Activated naive CD4-positive, alpha-beta T cell treated with anti-CD3 and anti-CD28 coated beads for 36 hours (primary cell): ENCODE data around the gene ATRX. TPM values are rescaled to one million over a fixed set of nuclear protein-coding genes. Genes with fewer than 3 reads are reported as not detected.
"Not testable (repeated sequence)": the region's sequence is repeated elsewhere in the genome, so short reads cannot be mapped to it uniquely, and the experiment has no call there.

Source experiments
- CTCF ChIA-PET: fragments of 350-600 bp; sonication (Branson Sonifier 250); formaldehyde crosslinking; loops from one replicate; lab custom pipeline; 2021; ENCODE audit warnings: antibody characterized with exemption; lab: Charles Lee
- DNase-seq: peaks from one replicate; pipeline ENCODE4 v3.0.0-alpha.2; 2020
- H3K27ac Mint-ChIP-seq: one replicate; pipeline ENCODE4 v1.8.0; 2021; ENCODE audit warnings: mild to moderate bottlenecking, mixed read lengths
- H3K27me3 Mint-ChIP-seq: one replicate; pipeline ENCODE4 v1.8.0; 2021; ENCODE audit warnings: low read depth, mixed read lengths
- H3K36me3 Mint-ChIP-seq: one replicate; pipeline ENCODE4 v1.8.0; 2021; ENCODE audit warnings: low read depth, mixed read lengths
- H3K4me1 Mint-ChIP-seq: one replicate; pipeline ENCODE4 v1.8.0; 2021; ENCODE audit warnings: low read depth, mixed read lengths
- H3K4me3 Mint-ChIP-seq: one replicate; pipeline ENCODE4 v1.8.0; 2021; ENCODE audit warnings: mild to moderate bottlenecking, moderate library complexity, mixed read lengths
- H3K9me3 Mint-ChIP-seq: one replicate; pipeline ENCODE4 v1.8.0; 2021; ENCODE audit warnings: mixed read lengths
- intact Hi-C: fragments of 100-400 bp; cut with micrococcal nuclease; formaldehyde crosslinking; loops from one replicate; pipeline ENCODE4 v1.15.1; 2023
- total RNA-seq, 2 experiments: library from RNA; stranded (reverse); gene quantifications; one replicate each; pipeline ENCODE4 v1.2.3, GENCODE V29; 2021

ATRX gene
- total RNA-seq, 2 experiments from 2014 or later = 49.2 to 49.9 TPM

GRCh38 chrX:77723681-77724080 lies 62.3 kb downstream of the ATRX start:
- intact Hi-C loops = no loop called here
- no peak overlapping the region for H3K27ac Mint-ChIP-seq
- no peak overlapping the region for H3K4me3 Mint-ChIP-seq
- DNase-seq = no peak
- peaks cover 19% of the 10 kb centered on the region for H3K36me3 Mint-ChIP-seq
- H3K9me3 Mint-ChIP-seq = peaks cover 10% of the 10 kb centered on the region
- no peaks in the 10 kb centered on the region for H3K27me3 Mint-ChIP-seq
- CTCF ChIA-PET = no interaction called here
- peaks cover 33% of the 10 kb centered on the region for H3K4me1 Mint-ChIP-seq

GRCh38 chrX:77719388-77719787 lies 66.6 kb downstream of the ATRX start:
- H3K9me3 Mint-ChIP-seq = peaks cover 4% of the 10 kb centered on the region
- no peak overlapping the region for H3K27ac Mint-ChIP-seq
- peaks cover 11% of the 10 kb centered on the region for H3K36me3 Mint-ChIP-seq
- CTCF ChIA-PET = no interaction called here
- H3K4me1 Mint-ChIP-seq = peaks cover 34% of the 10 kb centered on the region
- no peaks in the 10 kb centered on the region for H3K27me3 Mint-ChIP-seq
- intact Hi-C loops = no loop called here
- DNase-seq = no peak
- no peak overlapping the region for H3K4me3 Mint-ChIP-seq

- CTCF ChIA-PET = interaction anchor here (0.6 kb wide), 1 partner anchor 14 kb away, joined by 3 read pairs; no protein-coding TSS in a partner anchor
- intact Hi-C loops = no loop called here
Measured at GRCh38 chrX:77704881-77705280, 81.1 kb downstream of the ATRX start.

GRCh38 chrX:77698242-77698641 lies 87.8 kb downstream of the ATRX start:
- no peaks in the 10 kb centered on the region for H3K9me3 Mint-ChIP-seq
- CTCF ChIA-PET = no interaction called here
- no peak overlapping the region for H3K4me3 Mint-ChIP-seq
- H3K4me1 Mint-ChIP-seq = peaks cover 18% of the 10 kb centered on the region
- no peaks in the 10 kb centered on the region for H3K27me3 Mint-ChIP-seq
- H3K36me3 Mint-ChIP-seq = peaks cover 8% of the 10 kb centered on the region
- DNase-seq = no peak
- no peak overlapping the region for H3K27ac Mint-ChIP-seq
- intact Hi-C loops = no loop called here

More at GRCh38 chrX:77704881-77705280, 81.1 kb downstream of the ATRX start:
- peaks cover 14% of the 10 kb centered on the region for H3K36me3 Mint-ChIP-seq
- no peaks in the 10 kb centered on the region for H3K9me3 Mint-ChIP-seq
- H3K4me1 Mint-ChIP-seq = peaks cover 8% of the 10 kb centered on the region
- H3K4me3 Mint-ChIP-seq = no peak overlapping the region
- no peaks in the 10 kb centered on the region for H3K27me3 Mint-ChIP-seq
- H3K27ac Mint-ChIP-seq = no peak overlapping the region
- DNase-seq = no peak

- peaks cover 9% of the 10 kb centered on the region for H3K4me1 Mint-ChIP-seq
Measured at GRCh38 chrX:77694491-77694890, 91.5 kb downstream of the ATRX start.

GRCh38 chrX:77693594-77693993 lies 92.4 kb downstream of the ATRX start:
- DNase-seq = no peak
- CTCF ChIA-PET = no interaction called here
- H3K36me3 Mint-ChIP-seq = peaks cover 5% of the 10 kb centered on the region
- H3K4me3 Mint-ChIP-seq = no peak overlapping the region
- H3K27ac Mint-ChIP-seq = no peak overlapping the region
- intact Hi-C loops = no loop called here
- no peaks in the 10 kb centered on the region for H3K27me3 Mint-ChIP-seq
- no peaks in the 10 kb centered on the region for H3K9me3 Mint-ChIP-seq
- H3K4me1 Mint-ChIP-seq = peaks cover 7% of the 10 kb centered on the region

More at GRCh38 chrX:77694491-77694890, 91.5 kb downstream of the ATRX start:
- intact Hi-C loops = no loop called here
- CTCF ChIA-PET = no interaction called here
- H3K4me3 Mint-ChIP-seq = no peak overlapping the region
- no peak for DNase-seq
- H3K9me3 Mint-ChIP-seq = no peaks in the 10 kb centered on the region
- no peaks in the 10 kb centered on the region for H3K27me3 Mint-ChIP-seq
- no peak overlapping the region for H3K27ac Mint-ChIP-seq
- peaks cover 7% of the 10 kb centered on the region for H3K36me3 Mint-ChIP-seq

- CTCF ChIA-PET = no interaction called here
- no peak for DNase-seq
- no peaks in the 10 kb centered on the region for H3K9me3 Mint-ChIP-seq
- H3K27ac Mint-ChIP-seq = no peak overlapping the region
- H3K36me3 Mint-ChIP-seq = peaks cover 12% of the 10 kb centered on the region
- intact Hi-C loops = no loop called here
- no peaks in the 10 kb centered on the region for H3K27me3 Mint-ChIP-seq
- no peak overlapping the region for H3K4me3 Mint-ChIP-seq
- H3K4me1 Mint-ChIP-seq = peaks cover 7% of the 10 kb centered on the region
Measured at GRCh38 chrX:77691916-77692315, 94.1 kb downstream of the ATRX start.

GRCh38 chrX:77689376-77689775 lies 96.6 kb downstream of the ATRX start:
- intact Hi-C loops = no loop called here
- H3K27me3 Mint-ChIP-seq = no peaks in the 10 kb centered on the region
- no peak overlapping the region for H3K4me3 Mint-ChIP-seq
- CTCF ChIA-PET = no interaction called here
- H3K9me3 Mint-ChIP-seq = no peaks in the 10 kb centered on the region
- H3K36me3 Mint-ChIP-seq = peaks cover 20% of the 10 kb centered on the region
- no peak for DNase-seq
- peaks cover 5% of the 10 kb centered on the region for H3K4me1 Mint-ChIP-seq
- no peak overlapping the region for H3K27ac Mint-ChIP-seq

- DNase-seq, CTCF ChIA-PET, H3K9me3 Mint-ChIP-seq, H3K4me3 Mint-ChIP-seq, intact Hi-C loops, H3K27me3 Mint-ChIP-seq, H3K27ac Mint-ChIP-seq: not testable (repeated sequence)
- H3K36me3 Mint-ChIP-seq = peaks cover 30% of the 10 kb centered on the region
- H3K4me1 Mint-ChIP-seq = peaks cover 20% of the 10 kb centered on the region
Measured at GRCh38 chrX:77685683-77686082, 100.3 kb downstream of the ATRX start.

GRCh38 chrX:77679144-77679543 lies 106.9 kb downstream of the ATRX start:
- H3K27ac Mint-ChIP-seq = no peak overlapping the region
- H3K4me3 Mint-ChIP-seq = no peak overlapping the region
- H3K4me1 Mint-ChIP-seq = peaks cover 20% of the 10 kb centered on the region
- intact Hi-C loops = no loop called here
- H3K36me3 Mint-ChIP-seq = peaks cover 13% of the 10 kb centered on the region
- DNase-seq = no peak
- H3K9me3 Mint-ChIP-seq = no peaks in the 10 kb centered on the region
- no peaks in the 10 kb centered on the region for H3K27me3 Mint-ChIP-seq
- CTCF ChIA-PET = no interaction called here

- peaks cover 2% of the 10 kb centered on the region for H3K36me3 Mint-ChIP-seq
- H3K9me3 Mint-ChIP-seq = no peaks in the 10 kb centered on the region
- no peak overlapping the region for H3K4me3 Mint-ChIP-seq
- H3K27me3 Mint-ChIP-seq = no peaks in the 10 kb centered on the region
- intact Hi-C loops = no loop called here
- no peak overlapping the region for H3K27ac Mint-ChIP-seq
- peaks cover 3% of the 10 kb centered on the region for H3K4me1 Mint-ChIP-seq
- CTCF ChIA-PET = no interaction called here
- no peak for DNase-seq
Measured at GRCh38 chrX:77675986-77676385, 110.0 kb downstream of the ATRX start.

- H3K27me3 Mint-ChIP-seq = no peaks in the 10 kb centered on the region
- H3K9me3 Mint-ChIP-seq = no peaks in the 10 kb centered on the region
- CTCF ChIA-PET = interaction anchor here (0.6 kb wide), 1 partner anchor 244 kb away, joined by 7 read pairs; no protein-coding TSS in a partner anchor
- H3K4me3 Mint-ChIP-seq = no peak overlapping the region
- DNase-seq = no peak
- H3K27ac Mint-ChIP-seq = no peak overlapping the region
- H3K36me3 Mint-ChIP-seq = no peaks in the 10 kb centered on the region
- intact Hi-C loops = loop anchor here (10.0 kb wide), 1 partner anchor 226 kb away; the partner anchor contains the start of genes COX7B and MAGT1
- H3K4me1 Mint-ChIP-seq = peaks cover 12% of the 10 kb centered on the region
Measured at GRCh38 chrX:77668391-77669237, 117.4 kb downstream of the ATRX start.

GRCh38 chrX:77658886-77659285 lies 127.1 kb downstream of the ATRX start:
- no peaks in the 10 kb centered on the region for H3K27me3 Mint-ChIP-seq
- H3K27ac Mint-ChIP-seq = no peak overlapping the region
- H3K4me1 Mint-ChIP-seq = no peaks in the 10 kb centered on the region
- CTCF ChIA-PET = no interaction called here
- no peak overlapping the region for H3K4me3 Mint-ChIP-seq
- H3K9me3 Mint-ChIP-seq = no peaks in the 10 kb centered on the region
- peaks cover 2% of the 10 kb centered on the region for H3K36me3 Mint-ChIP-seq
- intact Hi-C loops = no loop called here
- no peak for DNase-seq
